Forelimb muscle (tissue), 1 donor: ENCODE results near the gene SAMD5. TPM values are rescaled to one million over a fixed set of nuclear protein-coding genes. Genes with fewer than 3 reads are reported as not detected.
A peak's percentile ranks its signal among the peaks of the same experiment; 100 is the strongest.

Experiments
- DNase-seq: peaks from one replicate; pipeline ENCODE4 v3.0.0-alpha.2; 2013; ENCODE audit warnings: low read depth
- polyA plus RNA-seq: library from polyadenylated mRNA; unstranded; fragments of 120-200 nt; gene quantifications from one replicate; pipeline ENCODE4 v1.2.1, GENCODE V29; 2013; ENCODE audit not compliant: insufficient read length

SAMD5 gene
- polyA plus RNA-seq, 1 donor, result 1.7 TPM

DNA sequence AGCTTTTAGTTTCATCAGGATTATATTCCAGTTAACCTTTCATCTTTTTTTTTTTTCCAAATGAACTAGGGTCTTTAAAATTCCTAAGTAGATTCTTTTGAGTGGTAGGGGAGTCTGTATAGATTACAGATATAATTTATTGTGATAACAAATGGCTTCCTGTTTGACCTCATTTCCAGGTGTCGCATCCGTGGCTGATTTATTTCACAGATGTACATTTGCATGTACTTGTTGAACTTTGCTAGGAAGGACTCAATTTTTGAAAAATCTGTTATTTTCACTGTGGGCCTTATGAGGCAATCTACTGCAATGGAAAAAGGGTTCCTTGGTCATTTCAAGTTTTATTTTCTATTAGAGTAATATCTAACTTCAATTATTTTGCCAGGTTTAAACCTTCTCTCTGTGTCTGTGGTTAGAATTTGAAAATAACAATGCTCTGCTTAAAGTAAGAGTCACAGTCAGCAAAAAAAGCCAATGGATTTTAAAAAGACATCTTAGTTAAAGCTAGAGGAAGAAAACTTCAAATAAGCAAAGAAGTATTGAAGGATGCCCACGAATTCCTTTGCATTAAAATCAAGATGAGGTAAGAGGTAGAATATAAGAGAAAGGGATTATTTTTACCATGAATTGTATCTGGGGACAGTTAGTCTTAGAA is 57.9 kb downstream of the SAMD5 start:
- no peak for DNase-seq

- no peak for DNase-seq
Observed at GRCh38 chr6:147567141-147567805, 58.8 kb downstream of the SAMD5 start.

GRCh38 chr6:147569788-147570187 is 61.3 kb downstream of the SAMD5 start:
- DNase-seq, result no peak

DNA sequence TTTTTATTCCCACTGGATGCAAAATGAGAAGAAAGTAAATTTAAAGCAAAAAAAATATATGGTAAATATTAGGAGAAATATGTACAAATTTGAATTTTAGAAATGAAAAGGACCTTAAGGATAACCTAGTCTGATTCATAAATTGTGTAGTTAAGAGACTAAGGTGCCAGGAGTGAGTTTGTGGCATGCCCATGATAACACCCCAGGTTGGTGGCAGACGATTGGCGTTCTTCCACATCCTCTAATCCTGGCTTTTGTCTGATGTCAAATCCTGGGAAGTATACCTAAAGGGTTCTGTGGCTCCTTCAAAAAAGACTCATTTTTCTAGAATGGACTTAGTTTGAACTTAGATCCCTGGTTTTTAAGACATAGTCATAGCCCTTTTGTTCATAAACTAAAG is 62.2 kb downstream of the SAMD5 start:
- DNase-seq, result no peak

DNA sequence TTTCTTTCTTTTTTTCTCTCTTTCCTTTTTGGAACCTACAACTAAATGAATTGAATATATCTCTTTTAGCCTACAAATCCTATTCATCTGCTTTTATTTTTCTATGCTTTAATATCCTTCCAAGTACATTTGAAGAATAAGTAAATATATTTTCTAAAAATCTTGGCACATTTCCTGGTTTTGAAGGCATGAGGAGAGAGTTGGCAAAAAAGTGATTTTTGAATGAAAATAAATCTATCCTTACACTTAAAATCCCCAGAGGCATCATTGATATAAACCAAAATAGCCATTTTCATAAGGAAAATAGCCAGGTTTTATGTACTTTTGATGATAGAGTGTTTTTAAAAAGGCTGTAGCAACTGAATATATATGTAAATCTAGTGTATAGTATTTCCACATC is 69.0 kb downstream of the SAMD5 start:
- DNase-seq, result no peak

DNA sequence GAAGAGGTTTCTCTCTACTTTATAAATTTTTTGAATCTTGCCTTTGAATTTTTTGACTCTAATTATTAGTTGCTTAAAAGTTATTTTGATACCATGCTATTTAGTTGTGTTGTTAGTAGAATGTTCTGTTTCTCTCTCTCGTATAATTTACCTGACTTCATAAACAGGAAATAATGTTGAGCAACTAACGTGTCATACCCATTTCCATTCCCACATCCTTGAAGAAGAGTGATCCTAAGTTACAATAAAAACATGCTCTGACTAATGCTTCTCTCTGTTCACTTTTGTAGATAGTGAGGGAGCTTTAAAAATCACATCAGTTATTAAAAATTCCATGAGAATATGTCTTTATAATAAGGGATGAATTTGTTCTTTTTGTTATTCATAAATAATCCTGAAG is 69.7 kb downstream of the SAMD5 start:
- no peak for DNase-seq

- DNase-seq, result no peak
Observed at GRCh38 chr6:147578883-147579282, 70.4 kb downstream of the SAMD5 start.

- no peak for DNase-seq
Observed at GRCh38 chr6:147579667-147580066, 71.2 kb downstream of the SAMD5 start.

- no peak for DNase-seq
Observed at GRCh38 chr6:147582991-147583390, 74.5 kb downstream of the SAMD5 start.

- no peak for DNase-seq
Observed at GRCh38 chr6:147585256-147585655, 76.8 kb downstream of the SAMD5 start.

DNA sequence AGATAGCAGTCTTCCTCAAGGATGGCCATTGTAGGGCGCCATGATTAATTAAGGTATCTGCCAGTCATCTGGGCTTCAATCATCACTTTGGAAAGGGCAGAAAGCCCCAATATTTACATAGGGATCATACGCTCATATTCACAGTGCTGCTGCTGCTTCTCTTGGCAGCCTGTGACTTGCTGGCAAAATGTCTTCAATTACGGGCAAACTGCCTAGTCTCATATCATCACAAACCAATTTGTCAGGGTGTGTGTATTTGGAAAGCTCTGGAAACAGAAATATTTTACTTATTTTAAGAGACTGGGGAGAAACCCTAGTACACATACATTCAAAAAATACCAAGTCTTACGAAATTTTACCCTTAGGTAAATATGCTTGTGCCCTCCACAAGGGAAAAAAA is 77.6 kb downstream of the SAMD5 start:
- DNase-seq, result no peak

DNA sequence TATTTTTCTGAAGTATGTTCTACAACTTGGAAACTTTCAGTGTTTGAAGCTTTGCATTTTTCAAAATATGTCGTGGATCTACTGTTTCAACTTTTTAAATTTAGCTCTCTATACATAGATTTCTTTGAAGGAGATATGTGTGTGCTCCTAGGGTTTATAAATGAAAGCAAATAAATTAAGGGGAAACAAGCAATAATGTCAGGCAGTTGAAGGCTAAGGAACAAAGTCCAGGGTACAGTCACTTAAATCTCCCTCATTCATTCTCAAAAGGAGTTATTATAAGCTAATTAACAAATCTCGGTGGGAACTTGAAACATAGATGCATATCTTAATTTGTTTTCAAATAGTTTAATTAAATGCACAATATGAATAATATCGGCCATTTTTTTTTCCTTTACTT is 79.4 kb downstream of the SAMD5 start:
- no peak for DNase-seq

GRCh38 chr6:147588469-147588868 is 80.0 kb downstream of the SAMD5 start:
- DNase-seq, result no peak

DNA sequence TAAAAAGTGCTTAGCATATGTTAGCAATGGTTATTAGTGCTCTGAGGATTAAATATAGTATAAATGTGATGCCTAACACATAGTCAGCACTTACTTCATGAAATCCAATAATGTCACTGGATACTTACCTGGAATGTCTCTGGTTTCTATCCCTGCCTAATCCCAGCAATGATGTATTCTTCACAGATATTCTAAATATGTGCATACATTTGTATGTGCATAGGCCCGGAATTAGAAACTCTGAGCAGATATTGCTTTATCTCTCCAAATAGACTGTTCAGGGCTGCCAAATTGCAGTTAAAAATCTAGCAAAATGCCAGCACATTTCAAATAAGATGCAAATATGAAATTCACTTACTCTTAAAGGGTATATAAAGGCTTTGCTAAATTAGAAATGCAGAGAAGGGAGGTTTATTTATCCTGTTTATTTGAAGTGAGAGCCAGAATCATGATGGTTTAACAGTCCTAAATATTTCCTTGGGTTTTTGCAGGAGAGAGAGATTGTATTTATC is 81.3 kb downstream of the SAMD5 start:
- no peak for DNase-seq

DNA sequence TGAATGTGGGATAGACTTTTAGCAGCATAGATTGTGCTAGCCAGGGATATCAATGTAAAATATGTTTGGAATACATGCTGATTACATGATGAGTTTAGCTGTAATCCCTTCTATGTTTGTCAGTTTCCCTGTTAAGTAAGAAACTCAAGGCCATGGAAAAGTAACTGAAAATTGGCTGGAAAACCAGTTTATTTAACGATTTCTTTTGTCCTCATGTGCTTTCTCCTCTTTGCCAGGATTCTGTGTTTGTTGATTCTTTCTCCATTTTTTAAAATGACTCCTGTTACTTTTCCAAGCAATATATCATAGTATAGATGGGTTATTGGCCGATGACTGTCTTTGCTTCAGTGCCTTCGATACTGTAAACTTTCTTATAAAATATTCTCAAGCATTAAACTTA is 87.5 kb downstream of the SAMD5 start:
- peak; percentile 38 for DNase-seq

DNA sequence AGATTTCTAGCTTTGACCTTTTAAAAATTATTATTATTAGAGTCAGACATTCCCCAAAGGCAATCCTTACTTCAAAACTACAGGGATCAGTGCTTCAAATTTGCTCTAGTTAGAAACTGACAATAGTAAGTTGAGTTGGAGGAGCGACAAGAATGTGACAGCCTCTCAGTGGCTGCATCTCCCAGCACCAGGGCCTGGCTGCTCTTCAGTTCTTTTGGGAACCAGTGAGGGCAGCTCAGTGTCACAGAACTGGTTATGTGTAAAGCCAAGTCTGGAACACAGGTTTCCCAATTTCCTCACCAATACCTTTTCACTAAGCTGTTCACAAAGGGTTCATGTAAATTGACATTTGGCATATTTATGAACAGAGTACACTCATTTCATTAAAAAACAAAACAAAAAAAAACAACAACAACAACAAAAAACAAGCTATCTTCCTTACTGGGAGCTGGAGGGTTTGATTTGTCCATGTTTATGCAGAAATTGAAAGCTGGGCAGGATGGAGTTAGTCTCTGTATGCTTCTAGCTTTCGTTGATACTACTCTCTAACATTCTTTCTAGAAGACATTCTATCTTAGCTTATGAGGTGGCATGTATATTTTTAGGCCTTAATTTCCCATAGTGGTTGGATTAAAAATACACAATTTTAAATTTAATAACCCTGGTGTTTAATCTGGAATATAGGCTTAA is 95.0 kb downstream of the SAMD5 start:
- no peak for DNase-seq

GRCh38 chr6:147604373-147604772 is 95.9 kb downstream of the SAMD5 start:
- DNase-seq, result no peak

DNA sequence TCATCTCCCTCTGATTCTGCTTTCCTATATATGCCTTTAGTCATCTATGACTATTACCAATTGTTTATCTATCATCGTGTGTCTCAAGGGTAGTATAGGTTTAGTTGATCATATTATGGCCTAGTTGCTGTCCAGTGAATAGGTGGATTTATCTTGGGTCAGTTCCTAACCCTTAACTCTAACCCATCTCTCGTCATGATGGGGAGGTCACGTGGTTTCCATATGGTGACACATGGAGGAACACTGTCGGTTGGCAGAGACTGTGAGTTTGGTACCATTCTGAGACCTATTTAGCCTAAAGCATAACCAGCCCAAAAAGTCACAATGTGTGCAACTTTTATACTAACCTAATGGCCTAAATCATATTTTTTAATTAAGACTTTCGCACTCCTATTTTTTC is 103.5 kb downstream of the SAMD5 start:
- DNase-seq, result no peak

DNA sequence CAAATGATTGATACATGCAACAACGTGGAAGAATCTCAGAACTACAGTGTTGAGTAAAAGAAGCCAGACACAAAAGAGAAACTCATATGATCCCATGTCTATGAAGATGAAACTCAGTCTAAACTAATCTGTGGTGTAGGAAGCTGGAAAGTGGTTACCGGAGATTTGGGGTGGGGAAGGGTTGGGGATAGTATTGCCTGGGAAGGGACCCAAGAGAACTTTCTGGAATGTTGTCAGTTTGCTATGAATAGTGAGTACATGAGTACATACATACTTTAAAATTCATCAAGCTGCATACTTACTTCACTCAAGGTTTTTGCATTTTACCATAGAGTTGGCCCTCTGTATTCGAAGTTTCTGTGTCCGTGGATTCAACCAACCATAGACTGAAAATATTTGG is 106.0 kb downstream of the SAMD5 start:
- DNase-seq, result no peak

- DNase-seq, result no peak
Observed at GRCh38 chr6:147615659-147616456, 107.4 kb downstream of the SAMD5 start.

- DNase-seq, result no peak
Observed at GRCh38 chr6:147617366-147617765, 108.9 kb downstream of the SAMD5 start.

GRCh38 chr6:147618457-147618856 is 110.0 kb downstream of the SAMD5 start:
- DNase-seq, result no peak
